CD14-positive monocyte (primary cell): ENCODE results near the gene KHSRP. TPM values are rescaled to one million over a fixed set of nuclear protein-coding genes. Genes with fewer than 3 reads are reported as not detected.

ENCODE experiments used
- DNase-seq, 3 donors: peaks; one replicate each; pipeline ENCODE4 v3.0.0-alpha.2; 2011 to 2022
- H2AFZ ChIP-seq: 2 replicates; pipeline ENCODE4 v1.6.0; 2012; ENCODE audit warnings: mild to moderate bottlenecking, low read depth, low read length, inconsistent platforms; ENCODE audit not compliant: insufficient read depth, poor library complexity, severe bottlenecking
- H3K27ac ChIP-seq, 2 donors: 1 replicate in 1 of 2; 2 replicates in 1 of 2; pipeline ENCODE4 v1.5.1; 2012 to 2013; ENCODE audit warnings: low read length in 2 of 2, control low read depth in 1 of 2, inconsistent platforms in 1 of 2, low read depth in 1 of 2, mild to moderate bottlenecking in 1 of 2
- H3K27me3 ChIP-seq, 2 donors: one replicate each; pipeline versions ENCODE4 v1.6.0 to v1.6.1; 2011 to 2013; ENCODE audit warnings: low read length in 2 of 2; ENCODE audit not compliant: control insufficient read depth in 2 of 2, insufficient read depth in 2 of 2
- H3K36me3 ChIP-seq, 2 donors: replicated peaks in 1 of 2; 1 replicate in 1 of 2; 2 replicates in 1 of 2; pipeline versions ENCODE4 v1.5.1 to v1.6.1; 2012 to 2013; ENCODE audit warnings: low read length in 2 of 2, control low read depth in 1 of 2, inconsistent platforms in 1 of 2, mild to moderate bottlenecking in 1 of 2; ENCODE audit not compliant: insufficient read depth in 2 of 2, control insufficient read depth in 1 of 2
- H3K4me1 ChIP-seq, 2 donors: 1 replicate in 1 of 2; 2 replicates in 1 of 2; pipeline versions ENCODE4 v1.5.1 to v1.6.1; 2012 to 2013; ENCODE audit warnings: low read length in 2 of 2, control low read depth in 1 of 2, inconsistent platforms in 1 of 2, mild to moderate bottlenecking in 1 of 2, moderate library complexity in 1 of 2; ENCODE audit not compliant: insufficient read depth in 2 of 2, control insufficient read depth in 1 of 2
- H3K4me2 ChIP-seq: replicated peaks from 2 replicates; pipeline ENCODE3; 2012; ENCODE audit warnings: low read length, moderate library complexity, mild to moderate bottlenecking; ENCODE audit not compliant: poor library complexity, severe bottlenecking; ENCODE audit errors: extremely low read depth
- H3K4me3 ChIP-seq, 3 experiments: fragments of 200-600 bp in 1 of 3; sonication (generic) in 1 of 3; replicated peaks in 1 of 3; 1 replicate in 2 of 3; 2 replicates in 1 of 3; pipeline ENCODE4 v1.5.1; 2011 to 2013; ENCODE audit warnings: low read length in 3 of 3, mild to moderate bottlenecking in 3 of 3, control low read depth in 2 of 3, low read depth in 2 of 3, inconsistent platforms in 1 of 3, moderate library complexity in 1 of 3
- H3K79me2 ChIP-seq: 2 replicates; pipeline ENCODE4 v1.6.0; 2012; ENCODE audit warnings: mild to moderate bottlenecking, control low read depth, inconsistent platforms, low read length, moderate library complexity; ENCODE audit not compliant: insufficient read depth
- H3K9ac ChIP-seq: 2 replicates; pipeline ENCODE4 v1.6.0; 2017; ENCODE audit warnings: low read length, mild to moderate bottlenecking; ENCODE audit not compliant: insufficient read depth, poor library complexity, severe bottlenecking
- H3K9me3 ChIP-seq, 2 donors: replicated peaks in 1 of 2; 1 replicate in 1 of 2; 2 replicates in 1 of 2; pipeline versions ENCODE4 v1.5.1 to v1.6.1; 2012 to 2013; ENCODE audit warnings: low read length in 2 of 2, control low read depth in 1 of 2; ENCODE audit not compliant: control insufficient read depth in 1 of 2, insufficient read depth in 1 of 2
- H4K20me1 ChIP-seq: 2 replicates; pipeline ENCODE4 v1.6.0; 2012; ENCODE audit warnings: mild to moderate bottlenecking, low read length, control low read depth, moderate library complexity; ENCODE audit not compliant: insufficient read depth
- H3K27ac Mint-ChIP-seq, 7 donors: one replicate each; pipeline ENCODE4 v1.8.0; 2020; ENCODE audit warnings: mild to moderate bottlenecking in 7 of 7, mixed read lengths in 7 of 7, moderate library complexity in 6 of 7, inconsistent platforms in 2 of 7
- H3K27me3 Mint-ChIP-seq, 3 donors: one replicate each; pipeline ENCODE4 v1.8.0; 2021 to 2022; ENCODE audit warnings: low read depth in 3 of 3, mild to moderate bottlenecking in 3 of 3, mixed read lengths in 3 of 3, moderate library complexity in 3 of 3, inconsistent platforms in 1 of 3
- H3K36me3 Mint-ChIP-seq, 2 donors: one replicate each; pipeline ENCODE4 v1.8.0; 2020; ENCODE audit warnings: mixed read lengths in 2 of 2, inconsistent platforms in 1 of 2, mild to moderate bottlenecking in 1 of 2
- H3K4me1 Mint-ChIP-seq: one replicate; pipeline ENCODE4 v1.8.0; 2020; ENCODE audit warnings: mild to moderate bottlenecking, mixed read lengths
- H3K4me3 Mint-ChIP-seq, 2 donors: one replicate each; pipeline ENCODE4 v1.8.0; 2020; ENCODE audit warnings: mild to moderate bottlenecking in 2 of 2, mixed read lengths in 2 of 2, moderate library complexity in 1 of 2
- H3K9me3 Mint-ChIP-seq, 7 donors: one replicate each; pipeline ENCODE4 v1.8.0; 2020 to 2022; ENCODE audit warnings: mixed read lengths in 7 of 7, mild to moderate bottlenecking in 6 of 7, moderate library complexity in 6 of 7, inconsistent platforms in 2 of 7
- CTCF ChIP-seq: fragments of 200-600 bp; IDR thresholded peaks from one replicate; pipeline ENCODE4 v1.8.0; 2022; ENCODE audit warnings: antibody characterized with exemption, mild to moderate bottlenecking
- WGBS: methylation state at CpG from one replicate; pipeline ENCODE4 v1.1.5; 2013; ENCODE audit warnings: missing lambda C conversion rate; ENCODE audit not compliant: insufficient coverage; 5-methylcytosine and 5-hydroxymethylcytosine counted together
- intact Hi-C, 2 donors: fragments of 100-400 bp; cut with micrococcal nuclease; formaldehyde crosslinking; loops; one replicate each; pipeline versions ENCODE4 v1.15.0 to v1.15.1; 2023
- polyA plus RNA-seq, 3 donors: library from polyadenylated mRNA; depleted of rRNA in 1 of 3; unstranded in 2 of 3; stranded (reverse) in 1 of 3; fragments of 300-500 nt in 2 of 3; fragments of >200 nt in 1 of 3; fragmentation: Illumina TruSeq in 2 of 3; gene quantifications; 1 replicate in 2 of 3; 2 replicates in 1 of 3; pipeline ENCODE4 v1.2.3, GENCODE V29; 2012 to 2021

The KHSRP gene
- polyA plus RNA-seq, 3 donors, result 8.6 to 63.3 (median 9.1) TPM

GRCh38 chr19:6384381-6384780 lies 40.2 kb downstream of the KHSRP start:
- Histone ChIP-seq H3K9ac (no peak overlapping the region), H3K27me3 (no peaks in the 10 kb centered on the region), H3K36me3 (peaks cover 87 to 98% of the 10 kb centered on the region in 2 donors), H3K4me3 (no peak overlapping the region), H2AFZ (no peak overlapping the region), H3K27ac (no peak overlapping the region), H3K9me3 (no peaks in the 10 kb centered on the region), H3K4me2 (no peak overlapping the region), H4K20me1 (no peaks in the 10 kb centered on the region), H3K4me1 (no peaks in the 10 kb centered on the region), H3K79me2 (peaks cover 9% of the 10 kb centered on the region)
- peaks cover 0 to 12% (median 3%) of the 10 kb centered on the region in 7 donors for H3K9me3 Mint-ChIP-seq
- TF ChIP-seq CTCF, result no peak
- no peaks in the 10 kb centered on the region for H3K4me1 Mint-ChIP-seq
- peak overlapping the region in 1 of 7 donors; percentile 21 for H3K27ac Mint-ChIP-seq
- peaks cover 72 to 98% of the 10 kb centered on the region in 2 donors for H3K36me3 Mint-ChIP-seq
- no peak for DNase-seq
- intact Hi-C loops, result no loop called here
- 100% methylated on average over 2 of the region's 4 CpGs for WGBS
- H3K27me3 Mint-ChIP-seq, result no peaks in the 10 kb centered on the region
- H3K4me3 Mint-ChIP-seq, result no peak overlapping the region

GRCh38 chr19:6383188-6383587 lies 41.4 kb downstream of the KHSRP start:
- Histone ChIP-seq H3K4me2 (no peak overlapping the region), H2AFZ (no peak overlapping the region), H4K20me1 (no peaks in the 10 kb centered on the region), H3K27ac (no peak overlapping the region), H3K9me3 (no peaks in the 10 kb centered on the region), H3K36me3 (peaks cover 80 to 98% of the 10 kb centered on the region in 2 donors), H3K79me2 (peaks cover 4% of the 10 kb centered on the region), H3K9ac (no peak overlapping the region), H3K4me1 (no peaks in the 10 kb centered on the region), H3K27me3 (no peaks in the 10 kb centered on the region), H3K4me3 (no peak overlapping the region)
- Mint-ChIP-seq H3K27me3 (no peaks in the 10 kb centered on the region), H3K9me3 (peaks cover 0 to 12% (median 3%) of the 10 kb centered on the region in 7 donors), H3K36me3 (peaks cover 72 to 98% of the 10 kb centered on the region in 2 donors), H3K4me1 (no peaks in the 10 kb centered on the region), H3K4me3 (no peak overlapping the region), H3K27ac (peak overlapping the region in 1 of 7 donors; percentile 54)
- WGBS, result 95% methylated on average over 17 of the region's 19 CpGs
- no peak for DNase-seq
- TF ChIP-seq CTCF, result no peak
- intact Hi-C loops, result no loop called here
